H1 (cell line): ENCODE results near the gene ELOF1. TPM values are rescaled to one million over a fixed set of nuclear protein-coding genes. Genes with fewer than 3 reads are reported as not detected.

Experiments used
- ASH2L ChIP-seq: fragments of 200-600, 300-600 bp; sonication (generic); IDR thresholded peaks from one replicate; pipeline ENCODE4 v1.7.1; 2017; ENCODE audit warnings: low read length
- CBX5 ChIP-seq: fragments of 300-800, 300-1000 bp; sonication (generic); IDR thresholded peaks from 2 replicates; pipeline ENCODE4 v1.7.1; 2016; ENCODE audit warnings: antibody characterized with exemption, low read length, low read depth
- CEBPB ChIP-seq: IDR thresholded peaks from 2 replicates; pipeline ENCODE4 v1.6.1; 2012; ENCODE audit warnings: low read depth, low read length
- JUN ChIP-seq: IDR thresholded peaks from 2 replicates; pipeline ENCODE4 v1.6.1; 2011; ENCODE audit warnings: low read depth, mild to moderate bottlenecking, improper control_type of control experiment, low read length
- PHF8 ChIP-seq: fragments of 200-600 bp; sonication (generic); conservative IDR thresholded peaks from 2 replicates; pipeline ENCODE4 v1.7.1; 2012; ENCODE audit warnings: low read depth, mild to moderate bottlenecking, inconsistent platforms, low read length, moderate library complexity
- RNF2 ChIP-seq: fragments of 200-900, 300-1000 bp; sonication (generic); IDR thresholded peaks from 2 replicates; pipeline ENCODE4 v1.7.1; 2016; ENCODE audit warnings: borderline replicate concordance, low read depth, mild to moderate bottlenecking, antibody characterized with exemption, low read length; ENCODE audit not compliant: poor library complexity, severe bottlenecking; ENCODE audit errors: missing control alignments
- SP1 ChIP-seq: IDR thresholded peaks from 2 replicates; pipeline ENCODE4 v1.6.1; 2011; ENCODE audit warnings: low read depth, low read length
- TBP ChIP-seq: IDR thresholded peaks from 2 replicates; pipeline ENCODE4 v1.6.1; 2011; ENCODE audit warnings: low read depth, low read length, improper control_type of control experiment
- polyA plus RNA-seq, 7 experiments: library from polyadenylated mRNA; depleted of rRNA in 3 of 7; stranded (reverse) in 5 of 7; unstranded in 2 of 7; fragments of >200 nt in 5 of 7; fragments of 200-250 nt in 2 of 7; gene quantifications; 1 replicate in 5 of 7; 2 replicates in 1 of 7; 4 replicates in 1 of 7; pipeline versions ENCODE4 v1.2.1 to v1.2.3, GENCODE V29; 2011 to 2013; ENCODE audit warnings: missing spikeins in 2 of 7, mixed read lengths in 2 of 7
- total RNA-seq: library from RNA; stranded (reverse); fragmentation: NEBNext Ultra II Directional; extraction: Animal tissue kit (Norgen Biotek cat#: 25700); gene quantifications from 2 replicates; pipeline ENCODE4 v1.2.1, GENCODE V29; 2021
- TF ChIP-seq, protein P1 (sequence below): fragments of 300-600 bp; sonication (generic); IDR thresholded peaks from 2 replicates; pipeline ENCODE4 v1.7.1; 2012; ENCODE audit warnings: low read length, moderate library complexity, mild to moderate bottlenecking, inconsistent platforms; ENCODE audit not compliant: insufficient replicate concordance

The ELOF1 gene
- total and polyA plus RNA-seq, 2 of the 8 experiments (the other 6 are each of a cell fraction or from before 2014, with no cell fraction given), result 84.2 to 101 TPM

- TF ChIP-seq TBP (peak; percentile 53; the same call in 1 of the 2 replicates), RNF2 (no peak), CBX5 (no peak), JUN (peak; percentile 86), ASH2L (peak; percentile 64), CEBPB (no peak), SP1 (peak; percentile 80), PHF8 (peak; percentile 63)
- TF ChIP-seq, protein P1, sequence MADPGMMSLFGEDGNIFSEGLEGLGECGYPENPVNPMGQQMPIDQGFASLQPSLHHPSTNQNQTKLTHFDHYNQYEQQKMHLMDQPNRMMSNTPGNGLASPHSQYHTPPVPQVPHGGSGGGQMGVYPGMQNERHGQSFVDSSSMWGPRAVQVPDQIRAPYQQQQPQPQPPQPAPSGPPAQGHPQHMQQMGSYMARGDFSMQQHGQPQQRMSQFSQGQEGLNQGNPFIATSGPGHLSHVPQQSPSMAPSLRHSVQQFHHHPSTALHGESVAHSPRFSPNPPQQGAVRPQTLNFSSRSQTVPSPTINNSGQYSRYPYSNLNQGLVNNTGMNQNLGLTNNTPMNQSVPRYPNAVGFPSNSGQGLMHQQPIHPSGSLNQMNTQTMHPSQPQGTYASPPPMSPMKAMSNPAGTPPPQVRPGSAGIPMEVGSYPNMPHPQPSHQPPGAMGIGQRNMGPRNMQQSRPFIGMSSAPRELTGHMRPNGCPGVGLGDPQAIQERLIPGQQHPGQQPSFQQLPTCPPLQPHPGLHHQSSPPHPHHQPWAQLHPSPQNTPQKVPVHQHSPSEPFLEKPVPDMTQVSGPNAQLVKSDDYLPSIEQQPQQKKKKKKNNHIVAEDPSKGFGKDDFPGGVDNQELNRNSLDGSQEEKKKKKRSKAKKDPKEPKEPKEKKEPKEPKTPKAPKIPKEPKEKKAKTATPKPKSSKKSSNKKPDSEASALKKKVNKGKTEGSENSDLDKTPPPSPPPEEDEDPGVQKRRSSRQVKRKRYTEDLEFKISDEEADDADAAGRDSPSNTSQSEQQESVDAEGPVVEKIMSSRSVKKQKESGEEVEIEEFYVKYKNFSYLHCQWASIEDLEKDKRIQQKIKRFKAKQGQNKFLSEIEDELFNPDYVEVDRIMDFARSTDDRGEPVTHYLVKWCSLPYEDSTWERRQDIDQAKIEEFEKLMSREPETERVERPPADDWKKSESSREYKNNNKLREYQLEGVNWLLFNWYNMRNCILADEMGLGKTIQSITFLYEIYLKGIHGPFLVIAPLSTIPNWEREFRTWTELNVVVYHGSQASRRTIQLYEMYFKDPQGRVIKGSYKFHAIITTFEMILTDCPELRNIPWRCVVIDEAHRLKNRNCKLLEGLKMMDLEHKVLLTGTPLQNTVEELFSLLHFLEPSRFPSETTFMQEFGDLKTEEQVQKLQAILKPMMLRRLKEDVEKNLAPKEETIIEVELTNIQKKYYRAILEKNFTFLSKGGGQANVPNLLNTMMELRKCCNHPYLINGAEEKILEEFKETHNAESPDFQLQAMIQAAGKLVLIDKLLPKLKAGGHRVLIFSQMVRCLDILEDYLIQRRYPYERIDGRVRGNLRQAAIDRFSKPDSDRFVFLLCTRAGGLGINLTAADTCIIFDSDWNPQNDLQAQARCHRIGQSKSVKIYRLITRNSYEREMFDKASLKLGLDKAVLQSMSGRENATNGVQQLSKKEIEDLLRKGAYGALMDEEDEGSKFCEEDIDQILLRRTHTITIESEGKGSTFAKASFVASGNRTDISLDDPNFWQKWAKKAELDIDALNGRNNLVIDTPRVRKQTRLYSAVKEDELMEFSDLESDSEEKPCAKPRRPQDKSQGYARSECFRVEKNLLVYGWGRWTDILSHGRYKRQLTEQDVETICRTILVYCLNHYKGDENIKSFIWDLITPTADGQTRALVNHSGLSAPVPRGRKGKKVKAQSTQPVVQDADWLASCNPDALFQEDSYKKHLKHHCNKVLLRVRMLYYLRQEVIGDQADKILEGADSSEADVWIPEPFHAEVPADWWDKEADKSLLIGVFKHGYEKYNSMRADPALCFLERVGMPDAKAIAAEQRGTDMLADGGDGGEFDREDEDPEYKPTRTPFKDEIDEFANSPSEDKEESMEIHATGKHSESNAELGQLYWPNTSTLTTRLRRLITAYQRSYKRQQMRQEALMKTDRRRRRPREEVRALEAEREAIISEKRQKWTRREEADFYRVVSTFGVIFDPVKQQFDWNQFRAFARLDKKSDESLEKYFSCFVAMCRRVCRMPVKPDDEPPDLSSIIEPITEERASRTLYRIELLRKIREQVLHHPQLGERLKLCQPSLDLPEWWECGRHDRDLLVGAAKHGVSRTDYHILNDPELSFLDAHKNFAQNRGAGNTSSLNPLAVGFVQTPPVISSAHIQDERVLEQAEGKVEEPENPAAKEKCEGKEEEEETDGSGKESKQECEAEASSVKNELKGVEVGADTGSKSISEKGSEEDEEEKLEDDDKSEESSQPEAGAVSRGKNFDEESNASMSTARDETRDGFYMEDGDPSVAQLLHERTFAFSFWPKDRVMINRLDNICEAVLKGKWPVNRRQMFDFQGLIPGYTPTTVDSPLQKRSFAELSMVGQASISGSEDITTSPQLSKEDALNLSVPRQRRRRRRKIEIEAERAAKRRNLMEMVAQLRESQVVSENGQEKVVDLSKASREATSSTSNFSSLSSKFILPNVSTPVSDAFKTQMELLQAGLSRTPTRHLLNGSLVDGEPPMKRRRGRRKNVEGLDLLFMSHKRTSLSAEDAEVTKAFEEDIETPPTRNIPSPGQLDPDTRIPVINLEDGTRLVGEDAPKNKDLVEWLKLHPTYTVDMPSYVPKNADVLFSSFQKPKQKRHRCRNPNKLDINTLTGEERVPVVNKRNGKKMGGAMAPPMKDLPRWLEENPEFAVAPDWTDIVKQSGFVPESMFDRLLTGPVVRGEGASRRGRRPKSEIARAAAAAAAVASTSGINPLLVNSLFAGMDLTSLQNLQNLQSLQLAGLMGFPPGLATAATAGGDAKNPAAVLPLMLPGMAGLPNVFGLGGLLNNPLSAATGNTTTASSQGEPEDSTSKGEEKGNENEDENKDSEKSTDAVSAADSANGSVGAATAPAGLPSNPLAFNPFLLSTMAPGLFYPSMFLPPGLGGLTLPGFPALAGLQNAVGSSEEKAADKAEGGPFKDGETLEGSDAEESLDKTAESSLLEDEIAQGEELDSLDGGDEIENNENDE, result no peak
These were observed 23.0 kb downstream of the ELOF1 start (continued) for GRCh38 chr19:11535792-11536595.
